Activated B cell treated with CpG ODN at 0.5 μM for 24 hours (primary cell): ENCODE data around the gene TLR4. TPM values are rescaled to one million over a fixed set of nuclear protein-coding genes. Genes with fewer than 3 reads are reported as not detected.

Source experiments
- ATAC-seq: fragments of 200-7000 bp; cut with Tn5 transposase; one replicate; pipeline ENCODE4 v1.10.0; 2021; ENCODE audit warnings: low read depth, mild to moderate bottlenecking, moderate library complexity
- CTCF ChIA-PET: fragments of 350-600 bp; sonication (Branson Sonifier 250); formaldehyde crosslinking; loops from one replicate; lab custom pipeline; 2021; ENCODE audit warnings: antibody characterized with exemption; lab: Charles Lee
- POLR2A ChIA-PET: fragments of 350-600 bp; sonication (Branson Sonifier 250); formaldehyde crosslinking; loops from one replicate; lab custom pipeline; 2021; ENCODE audit warnings: antibody characterized with exemption; lab: Charles Lee
- DNase-seq: peaks from one replicate; pipeline ENCODE4 v3.0.0; 2022
- H3K27ac Mint-ChIP-seq: one replicate; pipeline ENCODE4 v1.8.0; 2020; ENCODE audit warnings: mixed read lengths
- H3K27me3 Mint-ChIP-seq: one replicate; pipeline ENCODE4 v1.8.0; 2021; ENCODE audit warnings: mixed read lengths
- H3K36me3 Mint-ChIP-seq: one replicate; pipeline ENCODE4 v1.8.0; 2021; ENCODE audit warnings: low read depth, mixed read lengths
- H3K4me1 Mint-ChIP-seq: one replicate; pipeline ENCODE4 v1.8.0; 2021; ENCODE audit warnings: mixed read lengths
- H3K4me3 Mint-ChIP-seq: one replicate; pipeline ENCODE4 v1.8.0; 2020; ENCODE audit warnings: mild to moderate bottlenecking, mixed read lengths
- H3K9me3 Mint-ChIP-seq: one replicate; pipeline ENCODE4 v1.8.0; 2020; ENCODE audit warnings: mixed read lengths
- CTCF ChIP-seq: fragments of 200-600 bp; IDR thresholded peaks from one replicate; pipeline ENCODE4 v1.8.0; 2022; ENCODE audit warnings: antibody characterized with exemption, mild to moderate bottlenecking
- intact Hi-C: fragments of 100-400 bp; cut with micrococcal nuclease; formaldehyde crosslinking; loops from one replicate; pipeline ENCODE4 v1.15.1; 2024
- total RNA-seq: library from RNA; stranded (reverse); gene quantifications from 2 replicates; pipeline ENCODE4 v1.2.3, GENCODE V29; 2022

The TLR4 gene
- total RNA-seq, 1 donor from 2014 or later: 2.2 TPM

- Mint-ChIP-seq H3K27ac (no peak overlapping the region), H3K4me3 (peak overlapping the region; percentile 46), H3K36me3 (peaks cover under 1% of the 10 kb centered on the region), H3K4me1 (peaks cover 24% of the 10 kb centered on the region), H3K27me3 (peaks cover 9% of the 10 kb centered on the region), H3K9me3 (no peaks in the 10 kb centered on the region)
- CTCF ChIA-PET: no interaction called here
- no peak for DNase-seq
- no peak for TF ChIP-seq CTCF
- POLR2A ChIA-PET: interaction anchor here (0.6 kb wide), 1 partner anchor 25 kb away, joined by 3 read pairs; no protein-coding TSS in a partner anchor
- intact Hi-C loops: loop anchor here (1.0 to 5.0 kb wide), 4 partner anchors 14 to 219 kb away; partner anchors contain the start of gene TLR4
- ATAC-seq: peak; percentile 16
Observed at GRCh38 chr9:117718701-117719100, 14.5 kb downstream of the TLR4 start.

- intact Hi-C loops: loop anchor here (2.0 to 5.0 kb wide), 3 partner anchors 63 to 218 kb away; no protein-coding TSS in a partner anchor
- DNase-seq (no peak), ATAC-seq (no peak)
- no peak for TF ChIP-seq CTCF
- Mint-ChIP-seq H3K9me3 (no peaks in the 10 kb centered on the region), H3K36me3 (no peaks in the 10 kb centered on the region), H3K27me3 (peaks cover 9% of the 10 kb centered on the region), H3K4me3 (no peak overlapping the region), H3K27ac (no peak overlapping the region), H3K4me1 (peaks cover 31% of the 10 kb centered on the region)
- CTCF ChIA-PET: no interaction called here
- POLR2A ChIA-PET: interaction anchor here (0.6 kb wide), 1 partner anchor 26 kb away, joined by 3 read pairs; no protein-coding TSS in a partner anchor
Observed at GRCh38 chr9:117719161-117719920, 15.1 kb downstream of the TLR4 start.

- POLR2A ChIA-PET: no interaction called here
- H3K36me3 Mint-ChIP-seq: no peaks in the 10 kb centered on the region
- CTCF ChIA-PET: no interaction called here
- no peaks in the 10 kb centered on the region for H3K9me3 Mint-ChIP-seq
- H3K27ac Mint-ChIP-seq: no peak overlapping the region
- no peak overlapping the region for H3K4me3 Mint-ChIP-seq
- DNase-seq (no peak), ATAC-seq (no peak)
- peaks cover 9% of the 10 kb centered on the region for H3K27me3 Mint-ChIP-seq
- intact Hi-C loops: no loop called here
- peaks cover 33% of the 10 kb centered on the region for H3K4me1 Mint-ChIP-seq
- TF ChIP-seq CTCF: no peak
Observed at GRCh38 chr9:117720066-117720465, 15.9 kb downstream of the TLR4 start.

- no peaks in the 10 kb centered on the region for H3K9me3 Mint-ChIP-seq
- TF ChIP-seq CTCF: no peak
- H3K36me3 Mint-ChIP-seq: no peaks in the 10 kb centered on the region
- DNase-seq: no peak
- intact Hi-C loops: no loop called here
- ChIA-PET CTCF (no interaction called here), POLR2A (no interaction called here)
- ATAC-seq: no peak
- H3K4me3 Mint-ChIP-seq: no peak overlapping the region
- no peak overlapping the region for H3K27ac Mint-ChIP-seq
- H3K27me3 Mint-ChIP-seq: peaks cover 9% of the 10 kb centered on the region
- peaks cover 33% of the 10 kb centered on the region for H3K4me1 Mint-ChIP-seq
Observed at GRCh38 chr9:117720555-117720954, 16.4 kb downstream of the TLR4 start.

GRCh38 chr9:117720987-117721386 is 16.8 kb downstream of the TLR4 start:
- intact Hi-C loops: no loop called here
- Mint-ChIP-seq H3K9me3 (no peaks in the 10 kb centered on the region), H3K27me3 (peaks cover 9% of the 10 kb centered on the region), H3K4me3 (no peak overlapping the region), H3K36me3 (no peaks in the 10 kb centered on the region), H3K4me1 (peaks cover 33% of the 10 kb centered on the region), H3K27ac (no peak overlapping the region)
- ChIA-PET CTCF (no interaction called here), POLR2A (no interaction called here)
- no peak for TF ChIP-seq CTCF
- no peak for DNase-seq
- no peak for ATAC-seq
